Psoas muscle (tissue), 8 donors: ENCODE measurements around the gene FANCB. TPM values are rescaled to one million over a fixed set of nuclear protein-coding genes. Genes with fewer than 3 reads are reported as not detected.

Experiments
- ATAC-seq, 4 donors: fragments of 200-7000 bp; cut with Tn5 transposase; one replicate each; pipeline ENCODE4 v1.9.1; 2020; ENCODE audit warnings: moderate library complexity in 3 of 4, mild to moderate bottlenecking in 2 of 4
- DNase-seq, 2 donors: peaks; one replicate each; pipeline ENCODE4 v3.0.0-alpha.2; 2020
- H3K27ac ChIP-seq: fragments of 200-600 bp; one replicate; pipeline ENCODE4 v1.8.0; 2022
- H3K27me3 ChIP-seq, 3 donors: fragments of 200-600 bp in 1 of 3; one replicate each; pipeline versions ENCODE4 v1.6.1 to v1.8.0; 2013 to 2022; ENCODE audit warnings: low read length in 2 of 3, mild to moderate bottlenecking in 2 of 3, moderate library complexity in 1 of 3; ENCODE audit not compliant: insufficient read depth in 3 of 3
- H3K36me3 ChIP-seq, 2 donors: fragments of 200-600 bp in 1 of 2; one replicate each; pipeline versions ENCODE4 v1.6.1 to v1.8.0; 2013 to 2022; ENCODE audit warnings: low read depth in 1 of 2, mild to moderate bottlenecking in 1 of 2, moderate library complexity in 1 of 2; ENCODE audit not compliant: insufficient read depth in 1 of 2
- H3K4me1 ChIP-seq: fragments of 200-600 bp; one replicate; pipeline ENCODE4 v1.8.0; 2022
- H3K4me3 ChIP-seq: fragments of 200-600 bp; one replicate; pipeline ENCODE4 v1.8.0; 2022; ENCODE audit warnings: mild to moderate bottlenecking
- H3K9me3 ChIP-seq: fragments of 200-600 bp; one replicate; pipeline ENCODE4 v1.8.0; 2022
- CTCF ChIP-seq: fragments of 200-600 bp; IDR thresholded peaks from one replicate; pipeline ENCODE4 v1.8.0; 2022; ENCODE audit warnings: antibody characterized with exemption
- WGBS, 3 donors: extraction: QIAGEN DNeasy Blood & Tissue Kit; methylation state at CpG; one replicate each; pipeline versions ENCODE4 v1.1.6 to v1.1.7; 2013; 5-methylcytosine and 5-hydroxymethylcytosine counted together
- intact Hi-C, 2 donors: fragments of 100-400 bp; cut with DNase I; formaldehyde crosslinking; loops; one replicate each; pipeline versions ENCODE4 v1.11.0 to v1.14.2; 2022
- polyA plus RNA-seq, 3 donors: library from polyadenylated mRNA; stranded (reverse); fragments of 200-250 nt; gene quantifications; one replicate each; pipeline ENCODE4 v1.2.3, GENCODE V29; 2013
- total RNA-seq, 4 donors: library from RNA; stranded (reverse); fragmentation: NEBNext Ultra II Directional in 2 of 4; extraction: Animal tissue kit (Norgen Biotek cat#: 25700) in 2 of 4; gene quantifications; one replicate each; pipeline versions ENCODE4 v1.2.1 to v1.2.4, GENCODE V29; 2021 to 2023
- donor health status: healthy with polysubstance abuse.
- donor health status: DM: no; HTN: no; CAD: no; lungs with moderate emphysema.
- donor health status: Bipolar disorder and iron deficiency.
- donor health status: healthy.
- donor health status: DM: yes; HTN: yes; CAD: no.
- donor health status: DM: no; HTN: no; CAD: no.
- donor health status: DM: no; HTN: no; CAD: no.
- donor health status: DM: yes; HTN: yes; CAD: no.

Gene FANCB
- total and polyA plus RNA-seq, 7 donors, result 0.11 to 0.40 (median 0.20) TPM

DNA sequence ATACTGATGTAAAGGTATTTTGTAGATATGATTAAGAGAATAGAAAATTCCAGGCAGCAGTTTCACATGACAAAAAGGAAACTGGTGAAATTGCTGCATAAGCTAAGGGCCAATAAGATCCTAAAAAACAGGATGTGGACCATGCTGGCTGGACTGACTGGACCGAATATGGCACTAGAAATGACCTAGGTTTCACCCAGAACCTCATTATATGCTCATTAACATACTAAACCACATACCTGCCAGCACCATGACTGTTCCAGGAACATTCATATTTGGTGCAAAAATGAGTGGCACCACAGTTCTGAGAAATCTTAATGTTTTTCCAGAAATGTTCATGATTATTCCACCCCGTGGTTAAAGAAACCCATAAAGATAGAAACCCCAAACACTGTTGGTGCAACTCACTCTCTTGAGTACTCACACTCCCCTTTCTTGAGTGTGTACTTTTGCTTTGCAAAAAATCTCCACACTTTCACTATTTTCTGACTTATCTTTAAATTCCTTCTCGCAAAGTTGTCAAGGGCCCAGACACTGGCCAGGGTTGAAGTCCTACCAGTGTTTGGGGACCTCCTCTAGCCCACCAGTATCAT, 74.0 kb downstream of the FANCB start:
- Histone ChIP-seq H3K36me3 (no peaks in the 10 kb centered on the region), H3K4me1 (no peaks in the 10 kb centered on the region), H3K27ac (no peak overlapping the region), H3K4me3 (no peak overlapping the region), H3K27me3 (no peaks in the 10 kb centered on the region), H3K9me3 (no peaks in the 10 kb centered on the region)
- DNase-seq, result no peak
- WGBS, 3 donors, result 77 to 91% (median 88%) methylated on average over 3 of the region's 3 CpGs
- no peak for TF ChIP-seq CTCF
- no peak for ATAC-seq
- intact Hi-C loops, result no loop called here

Other genes with a start within 250 kb of the FANCB start
- 1 to 10 TPM; 2.2 to 3.5 (median 3.3) TPM for gene MOSPD2, start 352 bp upstream of the FANCB start, total RNA-seq
- gene MOSPD2, start 352 bp upstream of the FANCB start, polyA plus RNA-seq, result 1 to 10 TPM; 1.2 to 2.3 (median 1.6) TPM